Gastroesophageal sphincter (tissue), 4 donors: ENCODE data around the gene PDE3B. TPM values are rescaled to one million over a fixed set of nuclear protein-coding genes. Genes with fewer than 3 reads are reported as not detected.
"Not testable (repeated sequence)": the region's sequence is repeated elsewhere in the genome, so short reads cannot be mapped to it uniquely, and the experiment has no call there.

ENCODE experiments used
- ATAC-seq: fragments of 150-250 bp; one replicate; pipeline ENCODE4 v1.9.1; 2016; ENCODE audit warnings: mild to moderate bottlenecking, moderate library complexity
- H3K27ac ChIP-seq, 4 donors: fragments of 200-600 bp; sonication (generic) in 3 of 4; 1 replicate in 3 of 4; 2 replicates in 1 of 4; pipeline ENCODE4 v1.5.1; 2016 to 2019
- H3K27me3 ChIP-seq: fragments of 200-600 bp; sonication (generic); one replicate; pipeline ENCODE4 v1.5.1; 2019
- H3K36me3 ChIP-seq, 2 donors: fragments of 200-600 bp; sonication (generic); one replicate each; pipeline ENCODE4 v1.5.1; 2019; ENCODE audit warnings: control low read depth in 1 of 2
- H3K4me1 ChIP-seq, 3 donors: fragments of 200-600 bp; sonication (generic); 1 replicate in 2 of 3; 2 replicates in 1 of 3; pipeline ENCODE4 v1.5.1; 2016 to 2019; ENCODE audit warnings: control low read depth in 2 of 3
- H3K4me3 ChIP-seq, 2 donors: fragments of 200-600 bp; sonication (generic); one replicate each; pipeline ENCODE4 v1.5.1; 2019; ENCODE audit warnings: mild to moderate bottlenecking in 1 of 2, moderate library complexity in 1 of 2
- H3K9me3 ChIP-seq, 3 donors: fragments of 200-600 bp; sonication (generic); one replicate each; pipeline ENCODE4 v1.5.1; 2017 to 2019; ENCODE audit warnings: control low read depth in 2 of 3
- CTCF ChIP-seq, 4 experiments: fragments of 200-600 bp in 2 of 4; fragments of 450-650 bp in 2 of 4; sonication (generic) in 1 of 4; IDR thresholded peaks; one replicate each; pipeline ENCODE4 v1.5.1; 2017 to 2019; ENCODE audit warnings: antibody characterized with exemption in 4 of 4, mild to moderate bottlenecking in 2 of 4, moderate library complexity in 2 of 4
- EP300 ChIP-seq: sonication (generic); formaldehyde crosslinking; IDR thresholded peaks from one replicate; pipeline ENCODE4 v1.6.1; 2017; ENCODE audit warnings: antibody characterized with exemption, mild to moderate bottlenecking
- POLR2A ChIP-seq, 2 donors: fragments of 450-650 bp; IDR thresholded peaks; one replicate each; pipeline ENCODE4 v1.6.1; 2017; ENCODE audit warnings: antibody characterized with exemption in 2 of 2, mild to moderate bottlenecking in 2 of 2, moderate library complexity in 1 of 2
- POLR2AphosphoS5 ChIP-seq: sonication (generic); formaldehyde crosslinking; IDR thresholded peaks from one replicate; pipeline ENCODE4 v1.6.1; 2017; ENCODE audit warnings: antibody characterized with exemption
- WGBS, 2 donors: methylation state at CpG; one replicate each; pipeline ENCODE4 v1.1.5; 2018; ENCODE audit warnings: low coverage in 1 of 2; 5-methylcytosine and 5-hydroxymethylcytosine counted together
- total RNA-seq, 4 donors: library from RNA; depleted of rRNA; stranded (reverse); fragments of >200 nt; gene quantifications; one replicate each; pipeline ENCODE4 v1.1.0, GENCODE V29; 2016

PDE3B gene
- total RNA-seq, 4 donors from 2014 or later: 11.7 to 21.8 (median 17.9) TPM

- Histone ChIP-seq H3K4me1 (peaks cover 0 to 6% (median 0%) of the 10 kb centered on the region in 3 donors), H3K9me3 (peaks cover 0 to 9% (median 0%) of the 10 kb centered on the region in 3 donors), H3K36me3 (no peaks in the 10 kb centered on the region), H3K27ac (no peak overlapping the region), H3K27me3 (no peaks in the 10 kb centered on the region), H3K4me3 (no peak overlapping the region)
- TF ChIP-seq POLR2AphosphoS5 (no peak), CTCF (IDR thresholded peaks at IDR 0.05) (no peak), EP300 (no peak), POLR2A (IDR thresholded peaks at IDR 0.05) (no peak)
- 100% methylated on average over 1 of the region's 1 CpG for WGBS, 2 donors
- no peak for ATAC-seq
Observed at GRCh38 chr11:14703731-14704130, 60.1 kb downstream of the PDE3B start.

GRCh38 chr11:14705067-14705466 lies 61.5 kb downstream of the PDE3B start:
- no peaks in the 10 kb centered on the region for H3K36me3 ChIP-seq
- 91 to 100% methylated on average over 2 of the region's 2 CpGs for WGBS, 2 donors
- no peak overlapping the region for H3K4me3 ChIP-seq
- H3K27me3 ChIP-seq: no peaks in the 10 kb centered on the region
- H3K4me1 ChIP-seq: peaks cover 0 to 6% (median 0%) of the 10 kb centered on the region in 3 donors
- H3K27ac ChIP-seq: no peak overlapping the region
- H3K9me3 ChIP-seq: peaks cover 0 to 9% (median 0%) of the 10 kb centered on the region in 3 donors
- TF ChIP-seq EP300 (no peak), POLR2A (IDR thresholded peaks at IDR 0.05) (no peak), POLR2AphosphoS5 (no peak), CTCF (IDR thresholded peaks at IDR 0.05) (no peak)
- no peak for ATAC-seq

- Histone ChIP-seq H3K27ac (no peak overlapping the region), H3K27me3 (no peaks in the 10 kb centered on the region), H3K4me1 (peaks cover 0 to 5% (median 3%) of the 10 kb centered on the region in 3 donors), H3K9me3 (no peaks in the 10 kb centered on the region), H3K4me3 (no peak overlapping the region), H3K36me3 (no peaks in the 10 kb centered on the region)
- no peak for ATAC-seq
- 32 to 48% methylated on average over 3 to 4 of the region's 4 CpGs for WGBS, 2 donors
- TF ChIP-seq EP300 (no peak), POLR2A (IDR thresholded peaks at IDR 0.05) (no peak), POLR2AphosphoS5 (no peak), CTCF (IDR thresholded peaks at IDR 0.05) (no peak)
Observed at GRCh38 chr11:14713496-14714244, 70.1 kb downstream of the PDE3B start.

- not testable (repeated sequence) for H3K27ac ChIP-seq, H3K27me3 ChIP-seq, H3K4me3 ChIP-seq, H3K9me3 ChIP-seq, ATAC-seq, H3K4me1 ChIP-seq, H3K36me3 ChIP-seq
- 92% methylated on average over 5 of the region's 11 CpGs; no CpG with 5 or more reads in 1 of the 2 donors for WGBS, 2 donors
Observed at GRCh38 chr11:14715669-14716068, 72.1 kb downstream of the PDE3B start.

- no peak overlapping the region for H3K4me3 ChIP-seq
- H3K36me3 ChIP-seq: no peaks in the 10 kb centered on the region
- no peaks in the 10 kb centered on the region for H3K27me3 ChIP-seq
Observed at GRCh38 chr11:14722496-14722895, 78.9 kb downstream of the PDE3B start.

More at GRCh38 chr11:14722496-14722895, 78.9 kb downstream of the PDE3B start:
- 49 to 62% methylated on average over 4 of the region's 4 CpGs for WGBS, 2 donors
- TF ChIP-seq POLR2A (IDR thresholded peaks at IDR 0.05) (no peak), EP300 (no peak), CTCF (IDR thresholded peaks at IDR 0.05) (no peak), POLR2AphosphoS5 (no peak)
- ATAC-seq: no peak
- Histone ChIP-seq H3K27ac (no peak overlapping the region), H3K4me1 (no peaks in the 10 kb centered on the region), H3K9me3 (no peaks in the 10 kb centered on the region)
